HG03460 (cell line): ENCODE data around the gene PDXK.

Source experiments
- ATAC-seq: cut with Tn5 transposase; IDR thresholded peaks from one replicate; pipeline ENCODE4 v1.9.1; 2021; ENCODE audit not compliant: unreplicated experiment

The PDXK gene

GRCh38 chr21:43801006-43801783, 82.3 kb downstream of the PDXK start:
- no peak for ATAC-seq

- no peak for ATAC-seq
These were observed 83.9 kb downstream of the PDXK start for GRCh38 chr21:43802713-43803313.

GRCh38 chr21:43803558-43804300, 84.8 kb downstream of the PDXK start:
- no peak for ATAC-seq

GRCh38 chr21:43805275-43805800, 86.4 kb downstream of the PDXK start:
- ATAC-seq, result peak; percentile 82

- ATAC-seq, result no peak
These were observed 87.2 kb downstream of the PDXK start for GRCh38 chr21:43806017-43806710.

GRCh38 chr21:43808367-43808766, 89.4 kb downstream of the PDXK start:
- ATAC-seq, result no peak

- no peak for ATAC-seq
These were observed 89.9 kb downstream of the PDXK start for GRCh38 chr21:43808832-43809251.

GRCh38 chr21:43809346-43809799, 90.4 kb downstream of the PDXK start:
- ATAC-seq, result no peak

- no peak for ATAC-seq
These were observed 91.0 kb downstream of the PDXK start for GRCh38 chr21:43809853-43810504.

- ATAC-seq, result no peak
These were observed 91.8 kb downstream of the PDXK start for GRCh38 chr21:43810505-43811261.

- no peak for ATAC-seq
These were observed 92.6 kb downstream of the PDXK start for GRCh38 chr21:43811262-43812105.
